Activated CD4-positive, alpha-beta T cell treated with anti-CD3 and anti-CD28 coated beads, Interleukin-2, amount 10 ng/mL, durations not matched to agents 7 days and 5 days (primary cell): ENCODE results near the gene CD7. TPM values are rescaled to one million over a fixed set of nuclear protein-coding genes. Genes with fewer than 3 reads are reported as not detected.
"Not testable (repeated sequence)": the region's sequence is repeated elsewhere in the genome, so short reads cannot be mapped to it uniquely, and the experiment has no call there.

ENCODE experiments used
- CTCF ChIA-PET: fragments of 350-600 bp; sonication (Branson Sonifier 250); formaldehyde crosslinking; loops from one replicate; lab custom pipeline; 2021; ENCODE audit warnings: antibody characterized with exemption; lab: Charles Lee
- POLR2A ChIA-PET: fragments of 350-600 bp; sonication (Branson Sonifier 250); formaldehyde crosslinking; loops from one replicate; lab custom pipeline; 2021; ENCODE audit warnings: antibody characterized with exemption; lab: Charles Lee
- DNase-seq: peaks from one replicate; pipeline ENCODE4 v3.0.0-alpha.2; 2020
- H3K27ac Mint-ChIP-seq: one replicate; pipeline ENCODE4 v1.8.0; 2021; ENCODE audit warnings: mild to moderate bottlenecking, moderate library complexity, mixed read lengths
- H3K27me3 Mint-ChIP-seq: one replicate; pipeline ENCODE4 v1.8.0; 2021; ENCODE audit warnings: mixed read lengths
- H3K36me3 Mint-ChIP-seq: one replicate; pipeline ENCODE4 v1.8.0; 2021; ENCODE audit warnings: low read depth, mixed read lengths
- H3K4me1 Mint-ChIP-seq: one replicate; pipeline ENCODE4 v1.8.0; 2021; ENCODE audit warnings: mixed read lengths
- H3K4me3 Mint-ChIP-seq: one replicate; pipeline ENCODE4 v1.8.0; 2021; ENCODE audit warnings: mild to moderate bottlenecking, moderate library complexity, mixed read lengths
- H3K9me3 Mint-ChIP-seq: one replicate; pipeline ENCODE4 v1.8.0; 2021; ENCODE audit warnings: mixed read lengths
- total RNA-seq, 2 experiments: library from RNA; stranded (reverse); gene quantifications; one replicate each; pipeline ENCODE4 v1.2.3, GENCODE V29; 2021

CD7 gene
- total RNA-seq, 2 experiments from 2014 or later: 285 to 292 TPM

DNA sequence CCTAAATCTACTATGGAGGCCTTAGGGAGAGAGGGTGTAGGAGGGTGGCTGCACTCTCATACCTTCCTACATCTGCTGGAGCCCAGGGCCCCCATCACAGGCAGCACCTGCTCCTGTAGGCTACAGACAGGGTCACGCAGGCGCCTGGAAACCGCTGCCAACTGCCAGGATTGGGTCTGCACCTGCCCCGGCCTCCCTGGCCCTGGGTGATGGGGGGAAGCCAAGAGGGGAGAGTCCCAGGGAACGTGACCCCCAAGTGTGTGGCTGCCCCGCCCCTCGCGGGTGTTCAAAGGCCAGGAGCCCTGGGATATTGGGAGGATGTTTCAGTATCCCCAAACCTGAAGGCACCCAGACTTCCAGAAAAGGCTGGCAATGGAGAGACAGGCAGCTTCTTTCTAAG, 36.1 kb upstream of the CD7 start:
- DNase-seq: no peak
- peaks cover 6% of the 10 kb centered on the region for H3K4me1 Mint-ChIP-seq
- H3K36me3 Mint-ChIP-seq: no peaks in the 10 kb centered on the region
- no peak overlapping the region for H3K27ac Mint-ChIP-seq
- CTCF ChIA-PET: interaction anchor here (0.7 kb wide), 1 partner anchor 139 kb away, joined by 3 read pairs; no protein-coding TSS in a partner anchor
- POLR2A ChIA-PET: no interaction called here
- H3K9me3 Mint-ChIP-seq: no peaks in the 10 kb centered on the region
- no peak overlapping the region for H3K4me3 Mint-ChIP-seq
- H3K27me3 Mint-ChIP-seq: peaks cover 7% of the 10 kb centered on the region

DNA sequence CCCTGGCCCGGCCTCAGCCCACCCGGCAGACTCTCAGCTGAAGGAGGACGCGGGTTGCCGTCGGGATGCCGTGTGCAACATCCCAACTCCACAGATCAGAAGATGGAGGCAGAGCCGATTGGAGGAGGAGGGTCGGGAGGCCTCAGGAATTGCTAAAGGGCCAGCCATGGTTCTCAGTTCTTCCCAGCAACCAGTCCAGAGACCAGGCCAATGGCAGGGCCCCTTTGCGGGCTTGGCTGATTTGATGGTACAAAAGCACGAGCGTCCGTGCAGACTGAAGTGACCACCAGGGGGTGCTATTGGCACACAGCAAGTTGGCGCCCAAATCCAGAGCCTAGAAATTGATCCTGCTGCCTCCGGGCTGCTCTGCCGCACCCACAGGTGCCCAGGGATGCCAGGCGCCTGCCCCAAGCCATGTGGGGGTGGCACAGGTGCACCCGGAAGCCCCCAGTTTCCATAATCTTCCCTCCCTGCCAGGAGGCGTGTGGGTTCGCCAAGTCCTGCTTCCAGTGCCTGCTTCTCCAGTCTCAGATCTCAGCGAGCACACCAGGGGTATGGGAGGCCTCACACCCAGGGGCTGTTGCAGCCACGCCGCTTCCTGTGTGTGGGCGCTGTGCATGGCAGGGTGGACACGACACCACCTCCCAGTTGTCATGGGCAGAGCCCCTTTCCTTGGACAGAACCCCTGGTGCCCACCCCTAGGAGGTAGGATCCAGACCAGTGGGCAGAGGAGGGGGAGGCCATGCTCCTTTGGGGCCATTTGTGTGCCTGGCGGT, 34.5 kb upstream of the CD7 start:
- ChIA-PET POLR2A (no interaction called here), CTCF (interaction anchor here (0.8 to 2.7 kb wide), 9 partner anchors 7 to 321 kb away, joined by 3 to 13 read pairs (median 4); no protein-coding TSS in a partner anchor)
- no peak overlapping the region for H3K4me3 Mint-ChIP-seq

DNA sequence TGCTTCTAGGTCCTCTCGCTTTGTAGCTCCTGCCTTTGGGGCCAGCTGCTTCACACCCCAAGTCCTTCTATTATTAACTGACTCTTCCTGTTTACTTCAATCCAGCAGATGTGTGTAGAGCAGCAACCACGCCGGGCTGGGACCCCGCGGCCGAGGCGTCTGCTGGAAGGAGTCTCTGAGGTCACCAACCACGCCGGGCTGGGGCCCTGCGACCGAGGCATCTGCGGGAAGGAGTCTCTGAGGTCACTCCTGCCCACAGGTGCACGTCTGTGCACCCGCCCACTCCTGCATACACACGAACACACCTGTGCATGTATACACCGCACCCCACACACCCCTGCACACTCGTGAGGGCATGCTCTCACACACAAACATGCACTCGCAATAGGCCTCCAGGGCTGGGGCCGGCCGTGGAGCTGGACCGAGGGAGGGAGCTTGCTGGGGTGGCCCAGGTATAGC, 33.9 kb upstream of the CD7 start:
- Mint-ChIP-seq H3K4me1 (peaks cover 6% of the 10 kb centered on the region), H3K36me3 (no peaks in the 10 kb centered on the region), H3K9me3 (no peaks in the 10 kb centered on the region), H3K27ac (no peak overlapping the region), H3K27me3 (peaks cover 7% of the 10 kb centered on the region), H3K4me3 (no peak overlapping the region)
- ChIA-PET CTCF (interaction anchor here (0.6 to 2.7 kb wide), 10 partner anchors 12 to 492 kb away, joined by 3 to 13 read pairs (median 4); no protein-coding TSS in a partner anchor), POLR2A (no interaction called here)
- DNase-seq: no peak

More for the DNA sequence above, 34.5 kb upstream of the CD7 start:
- peak; percentile 89 for DNase-seq
- H3K27me3 Mint-ChIP-seq: peaks cover 7% of the 10 kb centered on the region
- no peaks in the 10 kb centered on the region for H3K36me3 Mint-ChIP-seq
- peaks cover under 1% of the 10 kb centered on the region for H3K4me1 Mint-ChIP-seq
- H3K27ac Mint-ChIP-seq: no peak overlapping the region
- no peaks in the 10 kb centered on the region for H3K9me3 Mint-ChIP-seq

GRCh38 chr17:82350182-82351030, 33.0 kb upstream of the CD7 start:
- POLR2A ChIA-PET: no interaction called here
- peak; percentile 49 for DNase-seq
- Mint-ChIP-seq H3K4me3 (no peak overlapping the region), H3K36me3 (no peaks in the 10 kb centered on the region), H3K27me3 (peaks cover 5% of the 10 kb centered on the region), H3K4me1 (peaks cover 7% of the 10 kb centered on the region), H3K9me3 (no peaks in the 10 kb centered on the region), H3K27ac (no peak overlapping the region)
- CTCF ChIA-PET: interaction anchor here (0.6 to 2.7 kb wide), 12 partner anchors 12 to 493 kb away, joined by 3 to 13 read pairs (median 3); partner anchors contain the start of gene UTS2R

- H3K27me3 Mint-ChIP-seq: peaks cover 2% of the 10 kb centered on the region
- DNase-seq: no peak
- H3K36me3 Mint-ChIP-seq: no peaks in the 10 kb centered on the region
- no peak overlapping the region for H3K4me3 Mint-ChIP-seq
- H3K4me1 Mint-ChIP-seq: peaks cover 7% of the 10 kb centered on the region
- ChIA-PET CTCF (interaction anchor here (1.1 to 1.2 kb wide), 2 partner anchors 15 to 23 kb away, joined by 3 read pairs; partner anchors contain the start of gene UTS2R), POLR2A (interaction anchor here (0.6 kb wide), 1 partner anchor 68 kb away, joined by 3 read pairs; no protein-coding TSS in a partner anchor)
- H3K9me3 Mint-ChIP-seq: no peaks in the 10 kb centered on the region
- H3K27ac Mint-ChIP-seq: no peak overlapping the region
These were observed 31.9 kb upstream of the CD7 start for GRCh38 chr17:82349287-82349701.

DNA sequence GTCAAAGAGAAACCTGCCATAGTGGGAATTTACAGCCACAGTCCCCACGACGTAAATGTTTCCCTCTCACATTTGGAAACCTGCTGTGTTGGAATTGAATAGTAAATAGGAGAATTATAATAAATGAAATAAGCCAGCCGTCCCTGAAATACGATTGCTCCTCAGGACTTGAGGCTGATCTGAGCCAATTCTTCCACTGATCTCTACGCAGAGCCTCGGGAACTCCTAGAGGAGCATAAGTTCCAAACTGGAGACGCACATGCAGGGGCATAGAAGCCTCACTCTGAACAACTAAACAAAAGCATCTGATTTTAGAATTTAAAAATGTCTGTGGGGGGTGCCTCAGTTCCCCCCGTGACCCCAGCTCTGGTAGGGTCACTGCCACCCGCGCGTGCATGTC, 31.5 kb upstream of the CD7 start:
- Mint-ChIP-seq H3K4me1 (peaks cover 7% of the 10 kb centered on the region), H3K4me3 (no peak overlapping the region), H3K27ac (no peak overlapping the region), H3K36me3 (no peaks in the 10 kb centered on the region), H3K27me3 (peaks cover 2% of the 10 kb centered on the region), H3K9me3 (no peaks in the 10 kb centered on the region)
- ChIA-PET CTCF (interaction anchor here (0.5 kb wide), 1 partner anchor 221 kb away, joined by 3 read pairs; no protein-coding TSS in a partner anchor), POLR2A (no interaction called here)
- no peak for DNase-seq

- H3K4me3 Mint-ChIP-seq: no peak overlapping the region
- POLR2A ChIA-PET: no interaction called here
These were observed 31.0 kb upstream of the CD7 start for GRCh38 chr17:82348434-82348833.

DNA sequence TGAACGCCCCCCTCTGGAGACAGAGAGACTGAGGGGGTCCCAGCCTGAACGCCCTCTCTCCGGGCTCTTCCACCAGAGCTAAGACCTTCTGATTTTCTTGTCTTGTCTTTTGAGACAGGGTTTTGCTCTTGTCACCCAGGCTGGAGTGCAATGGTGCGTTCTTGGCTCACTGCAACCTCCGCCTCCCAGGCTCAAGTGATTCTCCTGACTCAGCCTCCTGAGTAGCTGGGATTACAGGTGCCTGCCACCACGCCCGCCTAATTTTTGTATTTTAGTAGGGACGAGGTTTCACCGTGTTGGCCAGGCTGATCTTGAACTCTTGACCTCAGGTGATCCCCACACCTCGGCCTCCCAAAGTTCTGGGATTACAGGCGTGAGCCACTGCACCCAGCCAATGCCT, 30.6 kb upstream of the CD7 start:
- DNase-seq, POLR2A ChIA-PET: not testable (repeated sequence)

More at GRCh38 chr17:82348434-82348833, 31.0 kb upstream of the CD7 start:
- no peaks in the 10 kb centered on the region for H3K9me3 Mint-ChIP-seq
- no peak for DNase-seq
- CTCF ChIA-PET: interaction anchor here (0.5 kb wide), 1 partner anchor 222 kb away, joined by 3 read pairs; no protein-coding TSS in a partner anchor
- peak overlapping the region; percentile 9 for H3K27ac Mint-ChIP-seq
- H3K36me3 Mint-ChIP-seq: no peaks in the 10 kb centered on the region
- H3K27me3 Mint-ChIP-seq: peaks cover 2% of the 10 kb centered on the region
- H3K4me1 Mint-ChIP-seq: peaks cover 7% of the 10 kb centered on the region

GRCh38 chr17:82346342-82347300, 29.2 kb upstream of the CD7 start:
- no peak for DNase-seq
- no peaks in the 10 kb centered on the region for H3K36me3 Mint-ChIP-seq
- POLR2A ChIA-PET: no interaction called here
- CTCF ChIA-PET: interaction anchor here (1.5 kb wide), 1 partner anchor 16 kb away, joined by 5 read pairs; no protein-coding TSS in a partner anchor
- H3K27ac Mint-ChIP-seq: no peak overlapping the region
- H3K4me1 Mint-ChIP-seq: peaks cover 7% of the 10 kb centered on the region
- H3K4me3 Mint-ChIP-seq: no peak overlapping the region
- no peaks in the 10 kb centered on the region for H3K9me3 Mint-ChIP-seq
- H3K27me3 Mint-ChIP-seq: peaks cover 2% of the 10 kb centered on the region

More for the DNA sequence above, 30.6 kb upstream of the CD7 start:
- H3K4me1 Mint-ChIP-seq, H3K36me3 Mint-ChIP-seq, H3K27ac Mint-ChIP-seq, H3K4me3 Mint-ChIP-seq, H3K27me3 Mint-ChIP-seq, CTCF ChIA-PET, H3K9me3 Mint-ChIP-seq: not testable (repeated sequence)

GRCh38 chr17:82345151-82345976, 28.0 kb upstream of the CD7 start:
- ChIA-PET CTCF (interaction anchor here (1.0 to 1.5 kb wide), 5 partner anchors 12 to 65 kb away, joined by 3 to 6 read pairs (median 4); partner anchors contain the start of gene SECTM1), POLR2A (no interaction called here)
- H3K4me1 Mint-ChIP-seq: peaks cover 7% of the 10 kb centered on the region
- H3K27ac Mint-ChIP-seq: no peak overlapping the region
- peaks cover 4% of the 10 kb centered on the region for H3K9me3 Mint-ChIP-seq
- H3K4me3 Mint-ChIP-seq: no peak overlapping the region
- DNase-seq: no peak
- peaks cover 2% of the 10 kb centered on the region for H3K27me3 Mint-ChIP-seq
- H3K36me3 Mint-ChIP-seq: no peaks in the 10 kb centered on the region
